GM18520 (cell line): ENCODE results near the gene TPK1.
"Not testable (repeated sequence)": the region's sequence is repeated elsewhere in the genome, so short reads cannot be mapped to it uniquely, and the experiment has no call there.

Experiments
- ATAC-seq: cut with Tn5 transposase; IDR thresholded peaks from one replicate; pipeline ENCODE4 v1.9.1; 2021; ENCODE audit not compliant: unreplicated experiment

TPK1 gene

DNA sequence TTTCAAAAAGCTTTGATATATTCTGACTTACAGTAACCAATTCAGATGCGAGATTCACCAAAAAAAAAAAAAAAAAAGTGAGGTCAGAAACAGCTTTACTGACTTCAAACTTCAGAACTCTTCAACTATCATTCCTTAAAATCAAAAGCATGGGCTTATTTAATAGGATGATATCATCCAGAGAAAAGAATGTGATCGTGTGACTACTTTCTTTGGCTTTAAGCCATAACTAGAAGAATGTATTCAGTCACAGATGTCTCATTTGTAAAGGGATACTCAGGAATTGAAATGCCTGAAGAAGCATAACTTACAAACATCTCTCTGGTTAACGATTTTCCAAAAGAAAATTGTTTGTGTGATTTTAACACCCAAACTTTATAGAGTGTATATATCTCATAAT is 11.5 kb downstream of the TPK1 start:
- ATAC-seq, result no peak

DNA sequence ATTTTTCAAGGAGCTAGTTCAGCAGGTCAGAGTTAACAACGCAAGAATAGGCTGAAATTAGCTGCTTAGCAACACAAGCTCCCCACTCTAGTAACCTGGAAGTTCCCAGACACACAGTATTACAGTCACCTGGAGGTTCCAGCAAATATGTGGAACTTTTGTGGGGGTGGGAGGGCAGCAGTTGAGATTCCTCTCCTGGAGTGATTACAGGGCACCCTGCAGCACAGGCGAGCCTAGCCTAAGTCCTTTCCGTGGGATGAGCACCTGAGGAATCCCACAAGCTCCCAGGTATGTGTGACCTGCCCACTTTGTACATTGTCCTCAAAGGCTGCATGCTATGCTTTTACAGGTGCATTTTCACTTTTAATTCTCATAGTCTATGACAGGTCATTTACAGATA is 13.6 kb downstream of the TPK1 start:
- no peak for ATAC-seq

DNA sequence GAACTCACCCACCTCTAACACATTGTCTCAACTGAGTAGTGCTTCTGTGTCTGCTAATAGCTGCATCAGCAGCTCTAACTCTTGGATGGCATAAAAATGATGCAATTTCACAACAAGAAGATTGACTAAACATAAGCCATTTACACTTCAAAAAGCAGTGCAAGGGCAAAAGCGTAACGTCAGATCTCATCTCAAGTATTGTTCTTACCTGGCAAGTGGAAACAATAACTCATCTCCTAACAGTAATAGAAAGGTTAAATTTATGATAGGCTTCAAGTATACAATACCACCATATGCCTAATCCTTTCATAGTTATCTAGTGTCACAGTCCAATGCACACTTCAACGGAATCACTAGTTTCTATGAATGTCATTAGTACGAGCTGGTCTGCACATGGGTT is 14.8 kb downstream of the TPK1 start:
- peak; percentile 49 for ATAC-seq

DNA sequence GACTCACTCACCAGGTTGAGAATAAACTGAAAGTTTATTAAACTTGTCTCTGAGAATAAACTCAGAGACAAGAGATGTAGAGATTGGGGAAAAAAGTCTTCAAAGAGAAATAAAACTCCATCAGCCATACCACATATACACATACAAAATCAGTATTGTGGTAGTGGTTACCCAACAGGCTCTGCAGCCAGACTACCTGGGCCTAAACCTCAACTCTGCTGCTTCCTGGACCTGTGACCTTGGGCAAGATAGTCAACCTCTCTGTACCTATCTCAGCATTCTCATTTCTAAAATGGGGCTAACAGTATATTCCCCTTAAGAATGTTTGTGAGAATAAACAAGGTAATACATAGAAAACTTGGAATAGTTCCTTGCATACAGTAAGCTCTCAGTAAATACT is 15.3 kb downstream of the TPK1 start:
- ATAC-seq, result peak; percentile 21

DNA sequence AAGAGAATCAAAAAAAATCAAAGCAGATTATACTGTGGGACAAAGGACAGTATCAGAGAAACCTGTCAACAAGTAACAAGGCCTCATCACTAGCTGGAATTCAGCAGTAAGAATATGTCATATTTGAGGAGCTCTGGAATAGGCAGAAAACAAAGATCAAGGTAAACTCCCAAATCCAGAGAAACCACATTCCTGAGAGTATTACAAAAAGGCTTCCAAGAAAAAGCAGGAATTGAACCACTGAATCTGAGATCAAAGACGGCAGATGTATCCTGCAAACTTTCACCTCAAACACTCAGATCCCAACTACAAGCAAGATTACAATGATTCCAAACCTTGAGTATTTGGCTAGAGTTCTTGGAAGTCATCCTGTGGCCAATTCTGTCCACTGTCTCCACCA is 16.3 kb downstream of the TPK1 start:
- no peak for ATAC-seq

DNA sequence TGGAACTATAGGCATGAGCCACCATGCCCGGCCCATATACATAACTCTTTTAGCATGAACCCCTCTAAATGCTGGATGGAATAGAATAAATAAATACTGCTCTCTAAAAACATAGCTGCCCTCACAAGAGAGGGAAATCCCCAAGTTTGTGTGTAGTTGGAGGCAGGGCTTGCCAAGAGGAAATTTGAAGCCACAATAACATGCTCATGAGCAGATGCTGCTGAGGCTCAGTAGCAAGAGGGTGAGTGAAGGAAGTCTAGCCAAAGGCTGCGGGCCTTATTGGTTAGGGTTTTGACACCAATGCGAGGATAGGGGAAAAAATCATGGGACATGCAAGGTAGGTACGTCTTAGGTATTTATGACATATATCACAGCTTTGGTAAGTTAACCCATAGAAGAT is 17.3 kb downstream of the TPK1 start:
- ATAC-seq, result peak; percentile 43

DNA sequence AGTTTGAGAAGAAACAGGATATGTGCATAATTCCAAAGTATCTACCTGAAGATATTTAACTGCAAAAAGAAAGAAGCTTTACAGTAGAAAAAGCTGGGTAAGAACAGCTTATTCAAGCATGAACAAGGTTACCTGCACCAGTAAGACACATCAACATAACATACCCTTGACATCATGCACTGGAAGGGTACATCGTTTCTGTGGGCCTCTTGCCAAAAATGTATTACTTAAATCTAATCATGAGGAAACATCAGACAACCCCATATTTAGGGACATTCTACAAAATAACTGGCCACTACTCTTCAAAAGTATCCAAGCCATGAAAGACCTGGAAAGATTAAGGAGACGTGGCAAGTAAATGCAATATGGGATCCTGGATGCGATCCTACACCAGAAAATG is 18.9 kb downstream of the TPK1 start:
- no peak for ATAC-seq

DNA sequence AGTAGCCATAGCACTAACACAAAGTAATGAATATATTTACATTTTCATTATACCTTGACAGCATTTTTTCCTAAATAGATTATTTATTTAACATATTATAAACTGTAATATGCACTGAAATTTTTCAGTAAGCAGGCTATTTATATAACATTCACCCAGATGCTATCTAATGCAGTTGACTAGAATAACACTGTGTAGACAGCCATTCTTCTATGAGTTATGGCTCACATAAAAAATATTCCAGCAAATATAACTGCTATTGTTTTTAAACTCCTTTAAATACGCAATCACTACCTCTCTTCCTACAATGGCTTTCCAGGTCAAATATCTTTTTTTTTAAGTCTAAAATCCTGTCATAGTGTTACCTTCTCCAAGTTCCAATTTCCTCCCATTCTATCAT is 21.6 kb downstream of the TPK1 start:
- ATAC-seq, result no peak

DNA sequence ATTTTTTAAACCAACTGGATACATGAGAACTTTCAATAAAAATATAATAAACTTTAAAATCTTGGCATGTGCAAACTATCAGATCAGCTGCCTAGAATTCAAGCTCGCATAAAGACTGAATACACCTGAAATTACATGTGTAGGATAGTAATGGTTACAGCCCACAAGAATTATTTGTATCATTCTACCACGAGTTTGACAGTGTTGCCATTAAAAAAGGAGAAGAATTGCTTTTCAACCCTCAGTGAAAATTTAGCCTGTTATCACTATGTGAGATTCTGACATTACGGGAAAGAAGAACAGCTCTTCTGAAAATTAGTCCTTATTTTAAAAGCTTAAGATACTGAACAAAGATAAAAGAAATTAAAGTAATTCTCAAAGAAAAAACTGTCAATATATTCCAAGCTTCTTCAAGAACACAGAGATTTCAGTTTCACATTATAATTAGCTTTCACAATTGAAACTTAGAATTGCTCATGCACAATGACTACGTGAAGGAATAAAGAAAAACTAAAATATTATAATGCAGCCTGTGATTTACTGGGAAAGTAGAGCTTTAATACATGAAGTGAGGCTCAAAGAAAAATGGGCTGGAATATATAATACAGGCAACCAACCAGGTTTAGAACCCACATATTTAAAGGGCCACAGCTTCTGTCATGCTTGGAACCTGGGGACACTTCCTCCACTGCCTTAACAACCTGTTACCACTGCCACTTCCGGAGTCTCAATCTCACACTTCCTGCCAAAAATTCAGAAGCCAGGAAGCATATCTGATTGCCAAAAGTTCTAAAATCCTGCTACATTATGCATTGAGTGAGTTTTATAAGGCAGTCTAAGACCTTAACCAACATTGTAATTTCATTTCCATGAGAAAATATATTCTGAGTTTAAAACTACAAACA is 23.2 kb downstream of the TPK1 start:
- peak; percentile 83 for ATAC-seq

DNA sequence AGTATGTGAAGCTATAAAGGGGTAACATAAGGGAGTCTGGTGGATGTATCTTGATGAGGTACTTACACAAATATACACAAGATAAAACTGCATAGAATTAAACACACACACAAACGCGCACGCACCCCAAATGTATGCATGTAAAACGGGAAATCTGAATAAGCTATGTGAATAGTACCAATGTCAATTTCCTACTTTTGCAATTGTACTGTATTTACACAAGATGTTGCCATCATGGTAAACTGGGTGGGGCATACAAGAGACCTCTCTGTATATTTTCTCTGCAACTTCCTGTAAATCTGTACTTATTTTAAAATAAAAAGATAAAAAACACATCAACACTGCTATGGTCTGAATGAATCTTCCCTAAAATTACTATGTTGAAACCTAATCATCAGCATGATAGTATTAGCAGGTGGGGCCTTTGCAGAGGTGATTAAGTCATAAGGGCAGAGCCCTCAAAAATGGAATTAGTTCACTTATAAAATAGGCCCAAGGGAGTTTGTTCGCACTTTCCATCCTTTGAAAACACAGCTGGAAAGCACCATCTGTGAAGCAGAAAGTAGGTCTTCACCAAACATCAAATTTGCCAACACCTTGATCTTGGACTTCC is 30.1 kb downstream of the TPK1 start:
- no peak for ATAC-seq

DNA sequence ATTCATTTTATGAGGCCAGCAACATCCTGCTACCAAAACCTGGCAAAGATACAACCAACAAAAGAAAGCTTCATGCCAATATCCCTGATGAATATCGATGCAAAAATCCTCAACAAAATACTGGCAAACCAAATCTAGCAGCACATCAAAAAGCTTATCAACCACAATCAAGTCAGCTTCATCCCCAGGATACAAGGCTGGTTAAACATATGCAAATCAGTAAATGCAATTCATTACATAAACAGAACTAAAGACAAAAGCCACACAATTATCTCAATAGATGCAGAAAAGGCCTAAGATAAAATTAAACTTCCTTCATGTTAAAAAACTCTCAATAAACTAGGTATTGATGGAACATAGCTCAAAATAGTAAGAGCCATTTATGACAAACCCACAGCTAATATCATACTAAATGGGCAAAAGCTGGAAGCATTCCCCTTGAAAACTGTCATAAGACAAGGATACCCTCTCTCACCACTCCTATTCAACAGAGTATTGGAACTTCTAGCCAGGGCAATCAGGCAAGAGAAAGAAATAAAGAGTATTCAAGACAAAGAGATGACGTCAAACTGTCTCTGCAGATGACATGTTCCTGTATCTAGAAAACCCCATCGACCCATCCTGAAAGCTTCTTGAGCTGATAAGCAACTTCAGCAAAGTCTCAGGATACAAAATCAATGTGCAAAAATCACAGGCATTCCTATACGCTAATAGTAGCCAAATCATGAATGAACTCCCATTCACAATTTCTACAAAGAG is 35.0 kb downstream of the TPK1 start:
- ATAC-seq, result not testable (repeated sequence)

DNA sequence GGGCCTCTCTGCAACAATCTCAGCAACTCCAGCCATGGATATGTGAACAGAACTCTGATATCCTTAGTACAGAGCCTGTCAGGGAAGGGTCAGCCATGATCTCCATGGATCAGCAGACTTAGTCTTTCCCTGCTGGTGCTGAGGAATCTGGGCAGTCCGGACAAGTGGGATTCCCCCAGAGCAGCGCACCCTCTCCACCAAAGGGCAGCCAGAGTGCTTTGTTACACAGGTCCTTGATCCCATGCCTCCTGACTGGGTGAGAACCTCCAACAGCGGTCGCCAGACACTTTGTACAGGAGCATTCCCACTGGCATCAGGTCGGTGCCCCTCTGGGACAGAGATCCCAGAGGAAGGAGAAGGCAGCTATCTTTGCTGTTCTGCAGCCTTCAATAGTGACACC is 38.9 kb downstream of the TPK1 start:
- ATAC-seq, result no peak

DNA sequence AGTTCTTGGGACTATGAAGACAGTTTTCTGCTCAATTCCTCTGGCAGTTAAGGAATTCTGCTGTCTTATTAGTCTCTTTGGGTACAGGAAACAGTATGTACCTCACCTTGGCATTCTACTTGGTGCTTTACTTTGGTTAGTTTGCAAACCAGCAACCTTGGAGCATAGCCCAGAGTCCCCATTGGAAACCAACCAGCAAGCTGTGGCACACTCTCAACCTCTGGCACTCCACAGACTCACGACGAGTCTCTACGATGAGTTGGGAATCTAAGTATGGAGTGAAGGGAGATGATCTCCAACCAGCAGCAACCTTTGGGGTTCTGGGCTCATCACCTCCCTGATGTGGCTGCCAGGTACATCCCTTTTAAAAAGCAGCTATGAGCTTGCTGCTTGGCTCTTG is 43.8 kb downstream of the TPK1 start:
- no peak for ATAC-seq

DNA sequence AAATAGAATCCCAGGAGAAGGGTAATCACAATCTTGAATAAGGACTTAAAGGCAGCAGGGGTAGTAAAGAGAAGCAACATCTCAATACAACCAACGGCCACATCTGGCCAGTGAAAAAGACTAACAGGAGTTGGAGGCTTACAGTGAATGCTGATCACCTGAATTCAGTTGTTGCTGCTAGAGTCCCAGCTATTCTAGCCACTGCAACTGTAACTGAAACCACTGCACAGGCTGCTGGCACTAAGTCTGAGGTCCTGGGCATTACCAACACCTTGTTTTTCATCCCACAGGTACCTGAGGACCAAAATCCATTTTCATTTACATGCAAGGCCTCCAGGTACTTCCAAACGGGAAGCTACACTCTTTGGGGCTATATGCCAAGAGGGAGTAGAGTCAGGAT is 44.4 kb downstream of the TPK1 start:
- no peak for ATAC-seq

DNA sequence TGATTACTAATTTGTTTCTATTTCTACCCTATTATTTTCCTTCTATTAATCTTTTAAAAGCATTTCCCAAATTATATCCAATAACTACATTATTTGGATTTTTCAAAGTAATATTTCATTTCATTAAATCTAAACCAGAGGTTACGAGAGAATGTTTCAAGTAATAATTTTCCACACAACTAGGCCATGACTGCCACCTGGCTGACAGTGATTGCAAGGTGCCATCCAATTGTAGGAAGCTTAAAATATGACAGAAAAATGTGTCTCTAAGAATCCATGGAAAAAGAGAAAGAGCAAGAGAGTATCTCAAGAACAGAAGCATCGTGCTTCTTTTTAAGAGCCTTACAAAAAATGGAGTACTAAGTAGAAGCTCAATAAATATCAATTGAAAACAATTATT is 48.7 kb downstream of the TPK1 start:
- no peak for ATAC-seq

DNA sequence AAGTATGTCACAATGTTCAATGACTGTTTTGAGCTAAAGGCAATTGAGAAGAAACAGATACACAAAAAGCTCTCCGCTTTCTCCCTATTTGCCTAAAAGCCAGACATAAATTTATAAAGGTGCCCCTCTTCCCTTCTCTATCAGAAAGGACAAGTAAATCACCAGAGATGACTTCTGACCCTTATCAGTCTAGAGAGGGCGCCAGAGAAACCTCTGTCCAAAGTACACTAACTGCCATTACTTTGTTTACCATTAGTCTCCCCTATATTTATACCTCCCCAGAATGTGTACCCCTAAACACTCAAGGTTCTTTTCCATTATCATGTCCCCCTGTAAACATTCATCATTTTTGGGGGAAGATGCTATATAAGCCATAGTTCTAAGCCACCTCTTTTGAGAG is 49.3 kb downstream of the TPK1 start:
- ATAC-seq, result no peak

DNA sequence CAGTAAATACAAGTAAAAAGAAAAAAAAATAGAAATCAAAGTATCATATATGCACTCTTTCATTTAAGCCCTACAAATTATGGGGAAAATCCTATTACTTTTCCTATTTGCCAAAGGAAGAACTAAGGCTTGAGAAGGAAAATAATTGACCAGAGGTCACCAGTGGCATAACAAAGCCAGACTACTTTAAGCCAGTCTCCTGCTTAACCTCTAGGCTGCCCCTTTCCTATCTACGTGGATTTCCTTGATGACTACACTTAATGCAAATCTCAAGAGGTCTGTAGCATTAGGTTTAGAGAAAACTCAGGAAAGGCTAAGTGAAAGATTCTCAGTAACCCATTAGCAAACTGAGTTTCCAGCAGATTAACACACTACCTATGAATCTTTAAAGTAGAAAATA is 49.8 kb downstream of the TPK1 start:
- no peak for ATAC-seq

DNA sequence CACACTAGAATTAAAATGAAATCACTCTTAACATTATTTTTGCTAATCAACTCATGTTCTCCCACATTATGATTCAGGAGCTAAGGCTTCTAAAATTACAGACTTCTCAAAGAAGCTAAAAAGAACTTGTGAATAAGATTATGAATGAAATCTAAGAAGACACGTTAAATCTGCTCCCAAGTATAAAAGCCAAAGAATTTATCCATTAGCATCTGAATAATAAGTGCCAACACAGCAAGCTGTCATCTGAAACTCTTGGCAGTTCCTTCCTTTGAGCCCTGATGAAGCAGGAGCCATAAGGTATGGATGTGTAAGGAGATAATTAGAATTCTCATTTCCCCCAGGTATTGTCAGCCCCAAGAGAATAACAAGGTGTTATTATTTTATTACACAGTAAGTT is 50.3 kb downstream of the TPK1 start:
- no peak for ATAC-seq

DNA sequence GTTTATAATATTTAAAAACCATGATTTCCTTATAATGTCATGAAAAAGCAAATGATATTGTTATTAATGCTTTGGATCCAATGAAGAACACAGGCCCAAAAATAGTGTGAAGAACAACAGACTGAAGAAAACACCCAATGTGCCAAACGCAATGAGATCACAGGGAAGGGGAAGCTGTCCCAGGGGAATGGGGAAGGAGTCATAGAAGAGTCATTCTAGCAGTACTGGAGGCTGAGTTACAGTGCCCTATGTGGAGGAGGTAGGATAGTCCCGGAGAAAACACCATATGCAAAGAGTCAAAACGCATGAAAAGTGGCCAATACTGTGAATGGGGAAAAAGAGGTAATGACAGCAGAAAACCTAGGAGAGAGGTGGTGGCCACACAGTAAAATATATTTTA is 50.9 kb downstream of the TPK1 start:
- ATAC-seq, result no peak

DNA sequence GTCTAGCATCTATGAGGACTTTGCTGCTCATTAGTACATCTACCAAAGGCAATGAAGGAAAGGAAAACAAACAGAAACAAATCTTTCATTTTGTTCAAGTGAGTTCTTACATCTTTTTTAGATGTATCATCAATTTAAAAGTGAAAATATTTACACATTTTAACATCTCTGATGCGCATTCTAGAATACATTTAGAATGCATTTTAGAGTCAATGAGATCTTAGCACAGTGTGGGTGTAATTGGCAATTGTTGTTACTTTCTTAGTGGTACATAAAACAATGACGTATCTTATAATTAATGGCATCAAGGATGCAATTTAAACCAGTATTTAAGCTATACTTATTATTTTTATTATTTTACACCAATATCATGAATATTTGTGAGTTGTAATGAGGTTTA is 51.4 kb downstream of the TPK1 start:
- ATAC-seq, result no peak

DNA sequence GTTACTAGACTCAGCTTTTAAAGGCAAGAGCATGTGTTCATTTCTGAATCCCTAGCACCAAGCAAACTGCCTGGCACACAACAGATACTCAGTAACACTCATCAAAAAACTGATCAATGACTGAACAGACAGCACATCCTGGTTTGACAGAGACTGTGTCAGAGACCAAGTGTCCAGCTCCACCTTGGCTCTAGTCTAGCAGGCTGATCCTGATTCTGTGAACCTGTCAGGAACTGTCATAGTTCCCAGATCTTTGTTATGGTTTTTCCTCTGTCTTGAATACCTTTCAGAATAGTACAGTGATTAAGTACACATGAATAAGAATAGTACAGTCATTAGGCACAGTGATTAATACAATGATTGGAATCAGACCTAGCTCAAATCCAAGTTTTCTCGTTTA is 53.0 kb downstream of the TPK1 start:
- ATAC-seq, result no peak

DNA sequence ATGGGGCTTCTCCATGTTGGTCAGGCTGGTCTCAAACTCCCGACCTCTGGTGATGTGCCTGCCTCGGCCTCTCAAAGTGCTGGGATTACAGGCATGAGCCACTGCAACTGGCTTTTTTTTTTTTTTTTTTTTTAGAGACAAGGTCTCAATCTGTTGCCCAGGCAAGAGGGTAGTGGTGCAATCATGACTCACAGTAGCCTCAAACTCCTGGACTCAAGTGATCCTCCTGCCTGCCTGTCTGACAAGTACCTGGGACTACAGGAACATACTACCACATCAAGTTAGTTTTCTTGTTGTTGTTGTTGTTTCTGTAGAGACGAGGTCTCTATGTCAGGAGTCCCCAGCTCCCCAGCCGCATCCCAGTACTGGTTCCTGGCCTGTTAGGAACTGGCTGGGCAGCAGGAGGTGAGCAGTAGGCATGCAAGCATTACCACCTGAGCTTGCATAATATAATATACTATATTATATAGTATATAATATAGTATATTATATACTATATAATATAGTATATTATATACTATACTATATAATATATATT is 55.7 kb downstream of the TPK1 start:
- ATAC-seq, result no peak
